ENCODE measurements around the gene SF3B6. TPM values are rescaled to one million over a fixed set of nuclear protein-coding genes. Genes with fewer than 3 reads are reported as not detected.
"Not testable (repeated sequence)": the region's sequence is repeated elsewhere in the genome, so short reads cannot be mapped to it uniquely, and the experiment has no call there.

Gene SF3B6
- polyA plus RNA-seq (ENCODE audit: insufficient read length in 4 of 4), result 100 to 1,000 TPM; 152 to 175 (median 168) TPM

GRCh38 chr2:24075915-24076848 lies at the start of gene SF3B6:
Gene SF3B6 (minus strand): TSS chr2:24076326. CDS start chr2:24076229, 97 bp downstream.
- DNase-seq (ENCODE audit: low read depth in 4 of 4, low spot score in 3 of 4), result peak; percentile 97 to 98 (median 98)

- peak in 1 of 4 donors; percentile 66 for DNase-seq (ENCODE audit: low read depth in 4 of 4, low spot score in 3 of 4)
These were observed 47.9 kb upstream of the SF3B6 start for GRCh38 chr2:24123922-24124580.

GRCh38 chr2:24123195-24123921 lies 47.2 kb upstream of the SF3B6 start, which contains the start of the genes FAM228B and PFN4:
Gene FAM228B (plus strand): TSS chr2:24123469. CDS start chr2:24124362, 893 bp downstream.
Gene PFN4 (minus strand): TSS chr2:24123334. CDS start chr2:24122535, 799 bp downstream.
- peak; percentile 64 to 75 (median 73) for DNase-seq (ENCODE audit: low read depth in 4 of 4, low spot score in 3 of 4)

- DNase-seq (ENCODE audit: low read depth in 4 of 4, low spot score in 3 of 4), result no peak
These were observed 46.5 kb upstream of the SF3B6 start for GRCh38 chr2:24122366-24123194.

- no peak for DNase-seq (ENCODE audit: low read depth in 4 of 4, low spot score in 3 of 4)
These were observed 45.3 kb upstream of the SF3B6 start for GRCh38 chr2:24121469-24121868.

- DNase-seq (ENCODE audit: low read depth in 4 of 4, low spot score in 3 of 4), result no peak
These were observed 44.9 kb upstream of the SF3B6 start for GRCh38 chr2:24121066-24121465.

- DNase-seq (ENCODE audit: low read depth in 4 of 4, low spot score in 3 of 4), result no peak
These were observed 41.8 kb upstream of the SF3B6 start for GRCh38 chr2:24117902-24118301.

- no peak for DNase-seq (ENCODE audit: low read depth in 4 of 4, low spot score in 3 of 4)
These were observed 38.9 kb upstream of the SF3B6 start for GRCh38 chr2:24115057-24115456.

GRCh38 chr2:24111407-24111901 lies 35.3 kb upstream of the SF3B6 start:
- no peak for DNase-seq (ENCODE audit: low read depth in 4 of 4, low spot score in 3 of 4)

- no peak for DNase-seq (ENCODE audit: low read depth in 4 of 4, low spot score in 3 of 4)
These were observed 34.7 kb upstream of the SF3B6 start for GRCh38 chr2:24110660-24111303.

- not testable (repeated sequence) for DNase-seq (ENCODE audit: low read depth in 4 of 4, low spot score in 3 of 4)
These were observed 33.3 kb upstream of the SF3B6 start for GRCh38 chr2:24109431-24109830.

GRCh38 chr2:24107336-24107735 lies 31.2 kb upstream of the SF3B6 start:
- no peak for DNase-seq (ENCODE audit: low read depth in 4 of 4, low spot score in 3 of 4)

GRCh38 chr2:24106786-24107185 lies 30.7 kb upstream of the SF3B6 start:
- no peak for DNase-seq (ENCODE audit: low read depth in 4 of 4, low spot score in 3 of 4)

- DNase-seq (ENCODE audit: low read depth in 4 of 4, low spot score in 3 of 4), result no peak
These were observed 29.7 kb upstream of the SF3B6 start for GRCh38 chr2:24105816-24106215.

- no peak for DNase-seq (ENCODE audit: low read depth in 4 of 4, low spot score in 3 of 4)
These were observed 28.8 kb upstream of the SF3B6 start for GRCh38 chr2:24104906-24105305.

GRCh38 chr2:24104110-24104650 lies 28.1 kb upstream of the SF3B6 start:
- DNase-seq (ENCODE audit: low read depth in 4 of 4, low spot score in 3 of 4), result no peak

- no peak for DNase-seq (ENCODE audit: low read depth in 4 of 4, low spot score in 3 of 4)
These were observed 26.6 kb upstream of the SF3B6 start for GRCh38 chr2:24102677-24103076.

GRCh38 chr2:24101992-24102391 lies 25.9 kb upstream of the SF3B6 start:
- no peak for DNase-seq (ENCODE audit: low read depth in 4 of 4, low spot score in 3 of 4)

- DNase-seq (ENCODE audit: low read depth in 4 of 4, low spot score in 3 of 4), result not testable (repeated sequence)
These were observed 24.6 kb upstream of the SF3B6 start for GRCh38 chr2:24100732-24101131.

All from right renal pelvis (tissue), 4 donors.